DMS79 (cell line): ENCODE measurements around the gene GIMAP1.

Experiments
- DNase-seq: peaks from one replicate; lab custom pipeline; 2025; lab: John Stamatoyannopoulos, UW

The GIMAP1 gene

GRCh38 chr7:150722431-150722931, 6.1 kb downstream of the GIMAP1 start:
- no peak for DNase-seq

DNA sequence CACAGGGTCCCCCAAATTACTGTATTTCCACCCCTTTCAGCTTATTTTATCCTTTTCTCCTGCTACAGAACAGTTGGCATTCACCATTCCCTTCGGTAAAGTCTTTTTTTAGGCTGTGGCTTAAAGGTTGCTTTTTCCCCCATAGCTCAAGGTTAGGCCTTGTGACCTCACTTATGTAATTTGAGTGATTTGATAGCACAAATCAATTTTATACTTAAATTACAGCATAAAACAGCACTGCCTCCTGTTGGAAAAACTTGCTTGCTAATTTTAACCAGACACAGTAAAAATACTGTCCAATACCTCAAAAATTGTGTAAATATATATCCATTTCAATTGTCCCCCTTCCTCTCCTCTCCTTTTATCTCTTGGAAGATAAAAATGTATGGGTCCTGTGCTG, 7.1 kb downstream of the GIMAP1 start:
- no peak for DNase-seq

- no peak for DNase-seq
These were observed 11.0 kb downstream of the GIMAP1 start for GRCh38 chr7:150727381-150727780.

- no peak for DNase-seq
These were observed 11.6 kb downstream of the GIMAP1 start for GRCh38 chr7:150728011-150728410.

DNA sequence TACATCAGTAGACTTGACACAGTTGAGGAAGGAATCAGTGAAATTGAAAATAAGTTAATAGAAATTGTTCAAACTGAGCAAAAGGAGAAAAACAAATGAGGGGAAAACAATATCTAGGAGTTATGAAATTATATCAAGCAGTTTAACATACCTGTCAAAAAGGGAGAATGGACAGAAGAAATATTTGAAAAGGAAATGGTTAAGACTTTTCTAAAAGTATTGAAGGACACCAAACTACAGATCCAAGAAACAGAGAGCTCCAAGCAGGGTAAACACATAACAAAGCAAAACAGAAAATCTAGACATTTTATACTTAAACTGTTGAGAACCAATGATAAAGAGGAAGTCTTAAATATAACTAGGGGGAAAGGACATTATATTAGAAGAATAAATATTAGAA, 12.2 kb downstream of the GIMAP1 start:
- no peak for DNase-seq

DNA sequence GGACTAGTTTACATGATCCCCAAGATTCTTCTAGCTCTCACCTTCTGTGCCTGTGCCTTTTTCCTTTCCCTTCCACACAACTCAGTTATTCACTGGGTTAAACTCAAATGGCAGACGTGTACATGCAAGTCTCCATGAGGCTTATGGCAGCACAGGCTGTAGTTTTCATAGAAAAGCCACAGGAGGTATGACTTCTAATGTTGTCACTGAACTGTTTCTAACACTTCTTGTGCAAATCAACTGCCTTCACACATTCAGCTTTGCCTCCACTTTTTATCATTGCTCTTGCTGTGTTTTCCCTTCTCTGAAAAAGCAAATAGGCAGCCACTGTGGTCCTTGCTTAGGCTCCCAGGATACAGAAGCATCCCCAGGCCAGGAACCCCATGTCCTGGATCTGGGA, 15.5 kb downstream of the GIMAP1 start:
- DNase-seq: no peak

- DNase-seq: no peak
These were observed 16.5 kb downstream of the GIMAP1 start for GRCh38 chr7:150732786-150733481.

- no peak for DNase-seq
These were observed 17.2 kb downstream of the GIMAP1 start for GRCh38 chr7:150733482-150734095.

DNA sequence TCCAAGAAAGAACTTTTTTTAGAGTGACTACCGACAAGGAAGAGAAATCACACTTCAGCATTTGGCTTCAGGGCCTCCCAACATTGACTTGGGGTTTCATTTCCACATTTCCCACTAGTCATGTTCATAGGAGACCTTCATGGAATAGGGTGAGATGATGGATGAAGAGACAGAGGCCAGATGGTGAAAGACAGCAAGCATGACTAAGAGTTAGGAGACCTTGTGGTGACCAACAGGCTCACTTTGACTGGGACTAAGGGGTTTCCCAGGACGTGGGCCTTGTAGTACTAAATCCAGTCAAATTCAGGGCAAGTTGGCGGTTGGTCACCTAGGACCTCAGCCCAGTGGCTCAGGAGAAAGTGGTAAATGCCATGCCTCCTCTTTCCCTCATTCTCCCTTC, 17.8 kb downstream of the GIMAP1 start:
- no peak for DNase-seq

GRCh38 chr7:150735596-150736358, 19.4 kb downstream of the GIMAP1 start:
- no peak for DNase-seq

GRCh38 chr7:150736864-150737263, 20.5 kb downstream of the GIMAP1 start:
- DNase-seq: no peak

- DNase-seq: no peak
These were observed 21.0 kb downstream of the GIMAP1 start, which contains the start of gene GIMAP5 for GRCh38 chr7:150737265-150738055. Gene GIMAP5 (plus strand): TSS chr7:150737418. CDS start chr7:150740885, 3,467 bp downstream.

DNA sequence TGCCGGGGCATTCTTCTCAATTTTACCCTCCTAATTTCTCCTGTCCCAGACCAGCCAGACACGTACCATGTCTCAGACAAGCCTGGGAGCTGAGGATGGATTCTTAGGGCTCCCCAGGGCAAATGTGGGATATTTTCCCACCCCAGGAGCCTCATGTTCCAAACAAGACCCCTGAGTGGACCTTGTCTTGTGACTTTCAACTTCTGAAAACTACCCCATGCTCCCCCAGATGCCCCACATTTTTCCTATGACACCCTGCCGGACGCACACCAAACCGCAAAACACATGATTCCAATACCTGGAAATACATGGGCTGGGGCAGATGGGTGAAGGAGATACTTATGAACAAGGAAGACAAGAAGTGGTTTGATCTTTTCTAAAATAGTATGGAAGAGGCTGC, 21.7 kb downstream of the GIMAP1 start:
- no peak for DNase-seq

GRCh38 chr7:150738591-150739001, 22.2 kb downstream of the GIMAP1 start:
- no peak for DNase-seq

GRCh38 chr7:150739033-150739432, 22.6 kb downstream of the GIMAP1 start:
- DNase-seq: no peak

GRCh38 chr7:150740053-150740452, 23.6 kb downstream of the GIMAP1 start:
- no peak for DNase-seq

DNA sequence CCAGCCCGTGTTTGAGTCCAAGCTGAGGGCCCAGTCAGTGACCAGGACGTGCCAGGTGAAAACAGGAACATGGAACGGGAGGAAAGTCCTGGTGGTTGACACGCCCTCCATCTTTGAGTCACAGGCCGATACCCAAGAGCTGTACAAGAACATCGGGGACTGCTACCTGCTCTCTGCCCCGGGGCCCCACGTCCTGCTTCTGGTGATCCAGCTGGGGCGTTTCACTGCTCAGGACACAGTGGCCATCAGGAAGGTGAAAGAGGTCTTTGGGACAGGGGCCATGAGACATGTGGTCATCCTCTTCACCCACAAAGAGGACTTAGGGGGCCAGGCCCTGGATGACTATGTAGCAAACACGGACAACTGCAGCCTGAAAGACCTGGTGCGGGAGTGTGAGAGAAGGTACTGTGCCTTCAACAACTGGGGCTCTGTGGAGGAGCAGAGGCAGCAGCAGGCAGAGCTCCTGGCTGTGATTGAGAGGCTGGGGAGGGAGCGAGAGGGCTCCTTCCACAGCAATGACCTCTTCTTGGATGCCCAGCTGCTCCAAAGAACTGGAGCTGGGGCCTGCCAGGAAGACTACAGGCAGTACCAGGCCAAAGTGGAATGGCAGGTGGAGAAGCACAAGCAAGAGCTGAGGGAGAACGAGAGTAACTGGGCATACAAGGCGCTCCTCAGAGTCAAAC, 26.0 kb downstream of the GIMAP1 start:
- no peak for DNase-seq

DNA sequence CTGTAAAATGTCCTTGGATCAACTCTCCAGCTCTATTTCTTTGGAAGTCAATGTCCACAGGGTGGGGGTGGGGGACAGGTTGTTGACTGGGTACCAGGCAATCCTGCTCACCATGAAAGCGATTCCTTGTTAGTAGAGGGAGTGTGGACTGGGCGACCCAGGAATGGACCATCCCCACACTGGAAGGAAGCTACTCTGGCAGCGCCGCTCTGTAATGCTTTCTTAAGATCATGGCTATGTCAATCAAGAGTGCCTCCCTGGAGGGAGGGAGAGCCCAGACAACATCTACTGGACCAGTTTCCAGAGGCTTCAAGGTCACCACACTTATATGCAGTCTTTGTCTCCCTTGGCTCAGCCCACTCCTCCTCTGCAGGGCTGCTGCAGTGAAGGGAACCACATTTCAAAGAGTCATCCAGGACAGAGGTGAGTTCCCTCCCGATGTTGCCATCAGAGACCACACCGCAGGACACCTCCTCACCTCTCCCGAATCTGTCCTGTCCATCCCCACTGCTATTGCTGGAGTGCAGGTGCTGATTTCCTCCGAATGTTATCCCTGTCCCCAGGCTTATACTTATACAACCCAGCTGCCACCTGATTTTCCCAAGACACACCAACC, 27.7 kb downstream of the GIMAP1 start:
- DNase-seq: no peak

GRCh38 chr7:150745086-150745485, 28.7 kb downstream of the GIMAP1 start:
- no peak for DNase-seq

GRCh38 chr7:150745876-150746275, 29.5 kb downstream of the GIMAP1 start:
- DNase-seq: no peak

GRCh38 chr7:150746921-150747320, 30.5 kb downstream of the GIMAP1 start:
- no peak for DNase-seq
